Endothelial cell of umbilical vein (primary cell): ENCODE data around the gene GRIA3. TPM values are rescaled to one million over a fixed set of nuclear protein-coding genes. Genes with fewer than 3 reads are reported as not detected.

Experiments used
- BruUV-seq: library from RNA; stranded (reverse); fragments of 400-500 nt; replicated peaks from 2 replicates; lab custom pipeline; 2021; lab: Mats Ljungman, UMichigan
- CTCF ChIA-PET: fragments of 300-600, 350-600 bp; sonication (Branson Sonifier 250); formaldehyde crosslinking; loops from one replicate; lab custom pipeline; 2021; ENCODE audit warnings: antibody characterized with exemption, inconsistent platforms; lab: Charles Lee
- POLR2A ChIA-PET: fragments of 300-600, 350-600 bp; sonication (Branson Sonifier 250); formaldehyde crosslinking; loops from one replicate; lab custom pipeline; 2021; ENCODE audit warnings: antibody characterized with exemption, inconsistent platforms; lab: Charles Lee
- DNase-seq: peaks from one replicate; pipeline ENCODE4 v3.0.0-alpha.2; 2011; ENCODE audit warnings: low read depth, low spot score
- FAIRE-seq: peaks from 2 replicates; lab custom pipeline; 2011; peaks lifted over from hg19 to GRCh38; lab: Jason Lieb, UNC
- H2AFZ ChIP-seq: 2 replicates; pipeline ENCODE4 v1.6.0; 2012; ENCODE audit warnings: low read depth, low read length, control low read depth, inconsistent platforms
- H3K27ac ChIP-seq: 2 replicates; pipeline ENCODE4 v1.5.1; 2011; ENCODE audit warnings: low read depth, mild to moderate bottlenecking, control low read depth, low read length, moderate library complexity; ENCODE audit not compliant: insufficient read depth
- H3K27me3 ChIP-seq, 2 experiments: 2 replicates each; pipeline versions ENCODE4 v1.6.0 to v1.6.1; 2011; ENCODE audit warnings: low read length in 2 of 2, mixed read lengths in 1 of 2; ENCODE audit not compliant: control insufficient read depth in 2 of 2, insufficient read depth in 2 of 2
- H3K36me3 ChIP-seq, 2 experiments: 2 replicates in 1 of 2; 3 replicates in 1 of 2; pipeline ENCODE4 v1.5.1; 2011; ENCODE audit warnings: low read length in 2 of 2, mild to moderate bottlenecking in 1 of 2, moderate library complexity in 1 of 2; ENCODE audit not compliant: control insufficient read depth in 2 of 2, insufficient read depth in 2 of 2; ENCODE audit errors: extremely low read depth in 1 of 2
- H3K4me1 ChIP-seq: 3 replicates; pipeline ENCODE4 v1.5.1; 2011; ENCODE audit warnings: mild to moderate bottlenecking, low read length; ENCODE audit not compliant: control insufficient read depth, insufficient read depth; ENCODE audit errors: extremely low read depth
- H3K4me2 ChIP-seq: 2 replicates; pipeline ENCODE4 v1.6.1; 2011; ENCODE audit warnings: low read length, control low read depth, mixed read lengths; ENCODE audit not compliant: insufficient read depth
- H3K4me3 ChIP-seq, 3 experiments: fragments of 200-600 bp in 1 of 3; sonication (generic), shearing (Covaris generic) in 1 of 3; replicated peaks in 1 of 3; 2 replicates each; pipeline ENCODE4 v1.5.1; 2011 to 2016; ENCODE audit warnings: control low read depth in 3 of 3, low read length in 3 of 3, mild to moderate bottlenecking in 2 of 3, inconsistent platforms in 1 of 3, low read depth in 1 of 3, moderate library complexity in 1 of 3; ENCODE audit not compliant: insufficient read depth in 1 of 3
- H3K79me2 ChIP-seq: 2 replicates; pipeline ENCODE4 v1.6.0; 2012; ENCODE audit warnings: low read length, inconsistent platforms; ENCODE audit not compliant: control insufficient read depth, insufficient read depth
- H3K9ac ChIP-seq: replicated peaks from 2 replicates; pipeline ENCODE3; 2011; ENCODE audit warnings: low read length, control low read depth; ENCODE audit not compliant: insufficient read depth; ENCODE audit errors: extremely low read depth
- H3K9me1 ChIP-seq: replicated peaks from 3 replicates; pipeline ENCODE4 v1.6.0; 2011; ENCODE audit warnings: mild to moderate bottlenecking, low read length; ENCODE audit not compliant: control insufficient read depth, insufficient read depth; ENCODE audit errors: extremely low read depth
- H3K9me3 ChIP-seq: replicated peaks from 2 replicates; pipeline ENCODE4 v1.5.1; 2012; ENCODE audit warnings: low read length, inconsistent platforms; ENCODE audit not compliant: control insufficient read depth, insufficient read depth
- H4K20me1 ChIP-seq: replicated peaks from 2 replicates; pipeline ENCODE3; 2011; ENCODE audit warnings: mild to moderate bottlenecking, low read length; ENCODE audit not compliant: control insufficient read depth, insufficient read depth; ENCODE audit errors: extremely low read depth
- CTCF ChIP-seq, 2 donors: IDR thresholded peaks; 1 replicate in 1 of 2; 2 replicates in 1 of 2; pipeline ENCODE4 v1.5.1; 2011; ENCODE audit warnings: low read length in 2 of 2, mild to moderate bottlenecking in 2 of 2, moderate library complexity in 2 of 2, control low read depth in 1 of 2, inconsistent platforms in 1 of 2, low read depth in 1 of 2; ENCODE audit not compliant: insufficient read depth in 1 of 2; ENCODE audit errors: extremely low read depth in 1 of 2
- EZH2 ChIP-seq: IDR thresholded peaks from 2 replicates; pipeline ENCODE4 v1.6.1; 2012; ENCODE audit warnings: borderline replicate concordance, low read depth, mild to moderate bottlenecking, moderate library complexity, low read length, inconsistent platforms; ENCODE audit not compliant: severe bottlenecking
- FOS ChIP-seq: IDR thresholded peaks from 2 replicates; pipeline ENCODE4 v1.6.1; 2011; ENCODE audit warnings: mild to moderate bottlenecking, low read length, moderate library complexity, borderline replicate concordance; ENCODE audit not compliant: insufficient read depth
- GATA2 ChIP-seq: IDR thresholded peaks from 2 replicates; pipeline ENCODE4 v1.7.0; 2011; ENCODE audit warnings: low read depth, mild to moderate bottlenecking, moderate library complexity, mixed read lengths, low read length; ENCODE audit not compliant: insufficient read length, insufficient read depth
- JUN ChIP-seq: IDR thresholded peaks from 2 replicates; pipeline ENCODE4 v1.6.1; 2011; ENCODE audit warnings: borderline replicate concordance, low read depth; ENCODE audit not compliant: insufficient read length, insufficient read depth
- MAX ChIP-seq: IDR thresholded peaks from 2 replicates; pipeline ENCODE4 v1.6.1; 2011; ENCODE audit not compliant: insufficient read depth, insufficient read length
- MYC ChIP-seq: IDR thresholded peaks from one replicate; pipeline ENCODE4 v1.6.1; 2011; ENCODE audit warnings: mild to moderate bottlenecking, low read depth, low read length
- POLR2A ChIP-seq: IDR thresholded peaks from 2 replicates; pipeline ENCODE4 v1.6.1; 2012; ENCODE audit warnings: low read depth, mild to moderate bottlenecking, control low read depth, low read length
- POLR2AphosphoS5 ChIP-seq: IDR thresholded peaks from 2 replicates; pipeline ENCODE4 v1.6.1; 2012; ENCODE audit warnings: low read depth, mild to moderate bottlenecking, control low read depth, low read length, moderate library complexity; ENCODE audit not compliant: insufficient read depth
- dilution Hi-C: fragments of 300-500 bp; cut with MboI; formaldehyde crosslinking; loops from one replicate; pipeline ENCODE4 v1.15.0; 2019; ENCODE audit warnings: low sequenced_read_pairs; ENCODE audit not compliant: extremely low pct_ligation_motif_present
- intact Hi-C: fragments of 100-400 bp; cut with micrococcal nuclease; formaldehyde crosslinking; loops from one replicate; pipeline ENCODE4 v1.10.0; 2022
- polyA plus RNA-seq, 4 experiments: library from polyadenylated mRNA; depleted of rRNA in 3 of 4; stranded (reverse) in 3 of 4; unstranded in 1 of 4; fragments of >200 nt; gene quantifications; 2 replicates each; pipeline versions ENCODE4 v1.2.1 to v1.2.3, GENCODE V29; 2011 to 2012; ENCODE audit warnings: missing spikeins in 1 of 4
- total RNA-seq: library from RNA; stranded (reverse); gene quantifications from 2 replicates; pipeline ENCODE4 v1.2.3, GENCODE V29; 2021

The GRIA3 gene
- total and polyA plus RNA-seq, 2 donors (not counting 3 experiments of a cell fraction or from before 2014, with no cell fraction given) = not detected

GRCh38 chrX:123425471-123425870, 241.4 kb downstream of the GRIA3 start:
- FAIRE-seq = no peak

GRCh38 chrX:123425904-123426303, 241.8 kb downstream of the GRIA3 start:
- no peak overlapping the region for H3K9ac ChIP-seq
- BruUV-seq = no TSS peak
- no peaks in the 10 kb centered on the region for H3K27me3 ChIP-seq
- no peak for TF ChIP-seq POLR2AphosphoS5
- TF ChIP-seq MYC = no peak
- TF ChIP-seq EZH2 = no peak
- no peak for TF ChIP-seq POLR2A
- no peak for TF ChIP-seq JUN
- no peak for TF ChIP-seq FOS
- TF ChIP-seq CTCF (IDR thresholded peaks at IDR 0.05; ENCODE audit: extremely low read depth in 1 of 2, insufficient read depth in 1 of 2, low read depth in 1 of 2, low read length in 2 of 2) = no peak
- no peak for TF ChIP-seq MAX
- TF ChIP-seq GATA2 = no peak
- no peak overlapping the region for H2AFZ ChIP-seq
- FAIRE-seq (no peak), DNase-seq (no peak)
- dilution Hi-C loops = no loop called here
- H4K20me1 ChIP-seq = no peaks in the 10 kb centered on the region
- no peaks in the 10 kb centered on the region for H3K79me2 ChIP-seq
- POLR2A ChIA-PET = no interaction called here
- no peaks in the 10 kb centered on the region for H3K36me3 ChIP-seq
- H3K4me3 ChIP-seq = no peak overlapping the region
- H3K4me1 ChIP-seq = no peaks in the 10 kb centered on the region
- H3K9me1 ChIP-seq = no peaks in the 10 kb centered on the region
- intact Hi-C loops = no loop called here
- no peaks in the 10 kb centered on the region for H3K9me3 ChIP-seq
- CTCF ChIA-PET = no interaction called here
- H3K4me2 ChIP-seq = no peak overlapping the region
- no peak overlapping the region for H3K27ac ChIP-seq

More at GRCh38 chrX:123425471-123425870, 241.4 kb downstream of the GRIA3 start:
- no peaks in the 10 kb centered on the region for H3K4me1 ChIP-seq
- H3K36me3 ChIP-seq = no peaks in the 10 kb centered on the region
- intact Hi-C loops (no loop called here), dilution Hi-C loops (no loop called here)
- no peaks in the 10 kb centered on the region for H4K20me1 ChIP-seq
- BruUV-seq = no TSS peak
- H3K27me3 ChIP-seq = no peaks in the 10 kb centered on the region
- no peaks in the 10 kb centered on the region for H3K9me1 ChIP-seq
- no peak for DNase-seq
- ChIA-PET POLR2A (no interaction called here), CTCF (no interaction called here)
- H3K9ac ChIP-seq = no peak overlapping the region
- no peak overlapping the region for H3K27ac ChIP-seq
- no peak overlapping the region for H2AFZ ChIP-seq
- no peak overlapping the region for H3K4me3 ChIP-seq
- no peaks in the 10 kb centered on the region for H3K9me3 ChIP-seq
- no peaks in the 10 kb centered on the region for H3K79me2 ChIP-seq
- no peak overlapping the region for H3K4me2 ChIP-seq
- TF ChIP-seq MYC (no peak), JUN (no peak), POLR2AphosphoS5 (no peak), CTCF (IDR thresholded peaks at IDR 0.05; ENCODE audit: extremely low read depth in 1 of 2, insufficient read depth in 1 of 2, low read depth in 1 of 2, low read length in 2 of 2) (no peak)
